Adrenal gland (tissue), 5 donors: ENCODE measurements around the gene HOXA3.

ENCODE experiments used
- POLR2A ChIP-seq, 2 donors: fragments of 450-650 bp; IDR thresholded peaks; one replicate each; pipeline ENCODE4 v1.6.1; 2017; ENCODE audit warnings: antibody characterized with exemption in 2 of 2, mild to moderate bottlenecking in 2 of 2, moderate library complexity in 1 of 2
- TF ChIP-seq, protein P1 (sequence below), 6 experiments: fragments of 450-650 bp in 4 of 6; fragments of 200-600 bp in 2 of 6; sonication (generic) in 1 of 6; IDR thresholded peaks; 1 replicate in 5 of 6; 2 replicates in 1 of 6; pipeline versions ENCODE4 v1.5.1 to v1.8.0; 2016 to 2021; ENCODE audit warnings: antibody characterized with exemption in 6 of 6, mild to moderate bottlenecking in 2 of 6, moderate library complexity in 1 of 6
- donor health status: DM: no; HTN: no; CAD: no.

DNA sequence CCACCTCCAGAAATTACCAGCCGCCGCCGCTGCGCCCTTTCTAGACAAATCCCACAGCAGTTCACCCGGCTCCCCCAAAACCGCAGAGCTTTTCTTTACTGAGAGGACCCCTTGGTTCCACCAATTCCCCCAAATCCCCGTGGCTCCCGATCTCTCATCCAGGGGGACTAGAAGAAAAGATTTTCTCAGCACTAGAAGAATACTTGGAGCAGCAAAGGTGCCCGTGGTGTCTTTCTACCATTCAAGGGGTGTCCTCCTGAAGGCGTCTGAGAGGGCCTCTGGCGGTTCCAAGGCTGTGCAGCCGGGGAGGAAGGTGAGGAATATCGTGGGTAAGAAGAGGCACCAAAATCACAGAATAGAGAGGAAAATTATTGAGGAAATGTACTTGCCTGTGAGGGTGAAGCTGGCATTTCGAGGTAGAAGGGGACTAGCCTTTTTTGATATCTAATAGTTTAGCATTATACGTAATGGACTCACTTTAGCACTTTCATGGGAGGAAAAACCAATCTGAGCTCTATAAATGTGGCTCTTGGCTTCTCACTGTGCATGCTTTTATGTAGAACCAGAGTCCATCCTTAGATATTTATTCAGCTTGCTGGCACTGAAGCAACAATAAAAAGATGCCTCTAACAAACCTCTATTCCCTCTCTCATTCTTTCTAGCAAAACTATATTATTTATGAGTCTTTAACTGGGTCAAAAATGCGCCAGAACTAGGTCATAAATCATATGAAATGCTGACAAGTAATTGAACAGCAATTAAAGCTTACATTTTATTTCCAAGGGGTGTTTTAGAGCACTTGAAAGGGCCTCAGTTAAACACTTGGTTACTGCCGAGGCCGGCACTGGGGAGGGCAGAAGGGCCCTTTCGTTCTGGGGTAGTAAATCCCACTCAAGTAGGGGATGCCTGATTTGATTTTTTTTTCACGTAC lies 36.1 kb downstream of the HOXA3 start:
- TF ChIP-seq, protein P1, sequence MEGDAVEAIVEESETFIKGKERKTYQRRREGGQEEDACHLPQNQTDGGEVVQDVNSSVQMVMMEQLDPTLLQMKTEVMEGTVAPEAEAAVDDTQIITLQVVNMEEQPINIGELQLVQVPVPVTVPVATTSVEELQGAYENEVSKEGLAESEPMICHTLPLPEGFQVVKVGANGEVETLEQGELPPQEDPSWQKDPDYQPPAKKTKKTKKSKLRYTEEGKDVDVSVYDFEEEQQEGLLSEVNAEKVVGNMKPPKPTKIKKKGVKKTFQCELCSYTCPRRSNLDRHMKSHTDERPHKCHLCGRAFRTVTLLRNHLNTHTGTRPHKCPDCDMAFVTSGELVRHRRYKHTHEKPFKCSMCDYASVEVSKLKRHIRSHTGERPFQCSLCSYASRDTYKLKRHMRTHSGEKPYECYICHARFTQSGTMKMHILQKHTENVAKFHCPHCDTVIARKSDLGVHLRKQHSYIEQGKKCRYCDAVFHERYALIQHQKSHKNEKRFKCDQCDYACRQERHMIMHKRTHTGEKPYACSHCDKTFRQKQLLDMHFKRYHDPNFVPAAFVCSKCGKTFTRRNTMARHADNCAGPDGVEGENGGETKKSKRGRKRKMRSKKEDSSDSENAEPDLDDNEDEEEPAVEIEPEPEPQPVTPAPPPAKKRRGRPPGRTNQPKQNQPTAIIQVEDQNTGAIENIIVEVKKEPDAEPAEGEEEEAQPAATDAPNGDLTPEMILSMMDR (IDR thresholded peaks at IDR 0.05): no peak
- TF ChIP-seq POLR2A (IDR thresholded peaks at IDR 0.05): no peak
